Tibial nerve (tissue), 4 donors: ENCODE results near the gene TBC1D14.

Experiments used
- EP300 ChIP-seq, 2 donors: sonication (generic); formaldehyde crosslinking; IDR thresholded peaks; one replicate each; pipeline ENCODE4 v1.6.1; 2017; ENCODE audit warnings: antibody characterized with exemption in 2 of 2, mild to moderate bottlenecking in 1 of 2
- TF ChIP-seq, protein P1 (sequence below), 5 experiments: fragments of 200-600 bp in 3 of 5; fragments of 450-650 bp in 2 of 5; sonication (generic) in 3 of 5; IDR thresholded peaks; one replicate each; pipeline ENCODE4 v1.5.1; 2016 to 2019; ENCODE audit warnings: antibody characterized with exemption in 5 of 5, mild to moderate bottlenecking in 3 of 5, moderate library complexity in 2 of 5

GRCh38 chr4:7054106-7054880 is 144.7 kb downstream of the TBC1D14 start:
- TF ChIP-seq EP300 (IDR thresholded peaks at IDR 0.05), result no peak
- TF ChIP-seq, protein P1, sequence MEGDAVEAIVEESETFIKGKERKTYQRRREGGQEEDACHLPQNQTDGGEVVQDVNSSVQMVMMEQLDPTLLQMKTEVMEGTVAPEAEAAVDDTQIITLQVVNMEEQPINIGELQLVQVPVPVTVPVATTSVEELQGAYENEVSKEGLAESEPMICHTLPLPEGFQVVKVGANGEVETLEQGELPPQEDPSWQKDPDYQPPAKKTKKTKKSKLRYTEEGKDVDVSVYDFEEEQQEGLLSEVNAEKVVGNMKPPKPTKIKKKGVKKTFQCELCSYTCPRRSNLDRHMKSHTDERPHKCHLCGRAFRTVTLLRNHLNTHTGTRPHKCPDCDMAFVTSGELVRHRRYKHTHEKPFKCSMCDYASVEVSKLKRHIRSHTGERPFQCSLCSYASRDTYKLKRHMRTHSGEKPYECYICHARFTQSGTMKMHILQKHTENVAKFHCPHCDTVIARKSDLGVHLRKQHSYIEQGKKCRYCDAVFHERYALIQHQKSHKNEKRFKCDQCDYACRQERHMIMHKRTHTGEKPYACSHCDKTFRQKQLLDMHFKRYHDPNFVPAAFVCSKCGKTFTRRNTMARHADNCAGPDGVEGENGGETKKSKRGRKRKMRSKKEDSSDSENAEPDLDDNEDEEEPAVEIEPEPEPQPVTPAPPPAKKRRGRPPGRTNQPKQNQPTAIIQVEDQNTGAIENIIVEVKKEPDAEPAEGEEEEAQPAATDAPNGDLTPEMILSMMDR (IDR thresholded peaks at IDR 0.05), result no peak
